ENCODE results near the gene LIMS1.
"Not testable (repeated sequence)": the region's sequence is repeated elsewhere in the genome, so short reads cannot be mapped to it uniquely, and the experiment has no call there.

The LIMS1 gene

DNA sequence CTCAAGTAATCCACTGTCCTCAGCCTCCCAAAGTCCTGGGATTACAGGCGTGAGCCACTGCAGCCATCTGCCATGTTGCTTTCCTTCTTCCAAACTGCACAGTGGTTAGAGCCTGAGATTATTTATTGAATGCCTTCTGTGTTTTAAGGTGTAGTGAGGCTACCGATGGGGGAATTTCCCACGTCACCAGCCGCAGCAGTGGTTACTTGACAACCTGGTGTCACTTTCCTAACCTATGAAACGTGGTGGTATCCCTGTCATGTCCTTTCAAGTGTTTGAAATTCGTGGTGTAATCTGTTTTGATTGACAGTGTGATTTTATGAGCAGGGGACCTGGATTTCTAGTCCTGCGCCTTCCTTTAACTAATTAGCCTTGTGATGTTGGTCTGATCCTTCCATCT, 124.3 kb downstream of the LIMS1 start:
- not testable (repeated sequence) for DNase-seq (ENCODE audit: low read depth in 1 of 2, low spot score in 1 of 2)

DNA sequence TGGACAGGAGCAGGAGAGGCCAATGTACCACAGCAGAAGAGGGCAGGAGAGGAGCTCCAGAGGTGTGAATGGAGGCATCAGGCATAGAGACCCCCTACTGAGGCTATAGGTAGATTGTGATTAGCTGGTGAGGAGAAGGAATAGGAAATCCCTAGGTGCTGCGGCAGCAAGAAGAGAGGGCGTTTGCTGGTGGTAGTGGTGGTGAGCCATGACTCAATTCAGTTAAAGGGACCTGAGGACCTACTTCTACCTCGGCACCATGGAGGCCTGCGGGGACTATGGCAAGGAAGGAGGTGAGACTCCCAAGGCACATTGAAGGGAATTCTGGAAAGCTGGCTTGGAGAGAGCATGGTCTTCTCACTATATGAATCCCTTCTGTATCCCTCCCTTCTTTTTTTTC, 127.2 kb downstream of the LIMS1 start:
- DNase-seq (ENCODE audit: low read depth in 1 of 2, low spot score in 1 of 2): not testable (repeated sequence)

DNA sequence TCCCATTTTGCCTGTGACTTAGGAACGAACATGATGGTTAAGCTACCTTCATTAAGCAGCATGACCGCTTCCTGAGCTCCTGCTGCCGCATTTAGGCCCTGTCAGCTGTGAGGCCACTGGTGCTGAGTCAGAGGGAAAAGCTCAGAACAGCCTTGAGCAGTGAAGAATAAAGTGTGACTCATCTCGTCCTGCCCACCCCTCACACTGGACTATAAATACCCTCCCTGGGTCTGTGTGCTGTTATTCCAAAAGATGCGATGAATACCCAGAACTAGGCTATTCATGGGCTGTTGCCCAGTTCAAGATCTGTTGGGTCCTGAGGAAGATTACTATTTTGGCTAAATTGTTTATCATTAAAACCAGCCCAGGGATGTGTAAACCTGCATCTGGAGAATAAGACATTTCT, 127.9 kb downstream of the LIMS1 start:
- DNase-seq (ENCODE audit: low read depth in 1 of 2, low spot score in 1 of 2): not testable (repeated sequence)

DNA sequence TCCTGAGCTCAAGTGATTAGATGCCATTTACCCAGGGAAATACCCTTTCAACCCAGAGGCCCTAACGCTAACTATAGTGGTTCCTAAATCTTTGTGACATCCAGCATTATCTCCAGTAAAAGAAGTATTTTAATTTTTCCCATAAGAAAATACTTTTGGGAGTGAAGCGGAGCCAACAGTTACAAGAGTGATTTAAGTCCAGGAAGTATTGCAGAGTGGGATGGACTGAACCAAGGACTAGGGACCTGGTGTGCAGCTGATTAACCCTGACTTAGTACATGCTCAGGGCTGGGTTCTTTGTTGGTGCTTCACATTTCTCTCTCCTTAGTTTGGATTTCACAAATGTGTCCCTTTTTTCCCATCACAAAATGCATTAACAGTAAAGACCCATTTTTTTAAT, 129.1 kb downstream of the LIMS1 start:
- DNase-seq (ENCODE audit: low read depth in 1 of 2, low spot score in 1 of 2): not testable (repeated sequence)

DNA sequence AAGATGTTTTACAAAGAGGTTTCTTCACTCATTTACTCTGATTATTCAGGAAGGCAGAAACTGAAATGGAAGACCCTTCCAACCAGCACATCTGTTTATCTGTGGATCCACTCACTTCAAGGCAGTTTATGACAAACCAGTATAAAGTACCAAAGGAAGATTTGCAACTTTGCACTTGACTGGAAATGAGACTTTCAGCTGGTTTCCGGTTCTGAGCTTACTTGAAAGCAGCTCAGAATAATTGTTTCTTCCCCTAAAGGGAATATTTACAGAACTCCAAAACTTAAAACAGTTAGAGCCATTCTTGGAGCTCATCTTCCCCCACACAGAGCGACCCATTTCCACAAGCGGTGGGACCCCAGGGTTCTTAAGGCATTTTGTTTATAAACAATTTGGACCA, 129.8 kb downstream of the LIMS1 start:
- not testable (repeated sequence) for DNase-seq (ENCODE audit: low read depth in 1 of 2, low spot score in 1 of 2)

DNA sequence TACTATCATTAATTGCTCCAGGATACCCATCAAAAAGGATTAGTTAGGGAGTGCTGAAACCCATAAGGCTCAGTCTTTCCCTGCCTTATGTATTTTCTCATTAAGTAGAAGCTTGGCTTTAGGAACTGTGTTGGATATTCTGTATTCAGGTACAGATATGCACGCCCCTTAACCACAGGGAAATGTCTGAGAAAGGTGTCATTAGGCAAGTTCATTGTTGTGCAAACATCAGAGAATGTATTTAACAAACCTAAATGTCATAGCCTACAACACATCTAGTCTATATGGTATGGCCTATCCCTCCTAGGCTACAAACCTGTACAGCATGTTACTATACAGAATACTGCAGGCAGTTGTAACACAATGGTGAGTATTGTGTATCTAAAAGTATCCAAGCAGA, 130.7 kb downstream of the LIMS1 start:
- DNase-seq (ENCODE audit: low read depth in 1 of 2, low spot score in 1 of 2): not testable (repeated sequence)

DNA sequence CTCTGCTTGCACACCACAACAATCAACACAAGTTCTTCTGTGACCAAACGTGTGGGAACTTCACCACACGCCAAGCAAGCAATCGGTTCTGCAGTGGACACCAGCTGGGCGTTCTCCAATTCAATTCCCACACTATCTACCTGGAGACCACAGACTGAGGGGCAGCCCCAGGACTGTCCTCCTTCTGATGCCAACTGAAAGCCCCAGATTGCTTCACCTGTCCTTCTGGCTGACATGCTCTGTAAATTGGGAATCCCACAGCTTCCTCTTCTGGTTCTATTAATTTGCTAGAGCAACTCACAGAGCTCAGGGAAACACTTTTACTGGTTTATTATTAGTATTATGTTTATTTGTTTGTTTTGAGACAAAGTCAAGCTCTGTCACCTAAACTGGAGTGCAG, 131.7 kb downstream of the LIMS1 start:
- not testable (repeated sequence) for DNase-seq (ENCODE audit: low read depth in 1 of 2, low spot score in 1 of 2)

DNA sequence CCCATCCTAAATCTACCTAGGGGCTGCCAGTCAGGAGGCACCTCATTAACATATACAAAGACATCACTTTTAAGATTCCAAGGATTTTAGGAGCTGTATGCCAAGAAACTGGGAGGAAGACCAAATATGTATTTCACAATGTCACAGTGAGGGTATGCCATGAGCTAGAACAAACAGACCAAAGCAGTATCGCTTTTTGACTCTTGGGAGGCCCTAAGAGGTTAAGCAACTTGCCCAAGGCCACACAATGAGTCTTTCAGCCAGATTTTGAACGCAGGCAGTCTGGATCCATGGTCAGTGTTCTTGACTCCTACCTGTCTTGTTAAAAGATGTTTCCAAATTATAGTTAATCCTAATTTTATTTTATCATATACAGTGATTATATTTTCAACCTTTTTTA, 132.9 kb downstream of the LIMS1 start:
- DNase-seq (ENCODE audit: low read depth in 1 of 2, low spot score in 1 of 2): not testable (repeated sequence)

DNA sequence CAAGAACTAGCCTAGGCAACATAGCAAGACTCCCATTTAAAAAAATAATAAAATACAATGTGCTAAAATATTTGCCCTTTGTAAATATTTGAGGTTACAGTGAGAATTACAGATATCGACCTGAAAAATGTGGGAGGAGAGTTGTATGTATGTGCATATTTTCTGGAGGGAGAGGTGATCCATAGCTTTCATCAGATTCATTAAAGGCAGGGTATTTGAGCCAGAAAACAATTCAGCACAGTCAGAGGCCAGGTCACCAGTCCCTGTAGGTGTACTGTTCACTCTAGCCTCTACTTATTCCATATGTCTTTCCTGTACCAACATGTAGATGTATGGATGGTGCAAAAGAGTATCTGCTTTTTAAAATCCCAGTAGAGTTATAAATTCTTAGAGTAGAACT, 136.0 kb downstream of the LIMS1 start:
- not testable (repeated sequence) for DNase-seq (ENCODE audit: low read depth in 1 of 2, low spot score in 1 of 2)

DNA sequence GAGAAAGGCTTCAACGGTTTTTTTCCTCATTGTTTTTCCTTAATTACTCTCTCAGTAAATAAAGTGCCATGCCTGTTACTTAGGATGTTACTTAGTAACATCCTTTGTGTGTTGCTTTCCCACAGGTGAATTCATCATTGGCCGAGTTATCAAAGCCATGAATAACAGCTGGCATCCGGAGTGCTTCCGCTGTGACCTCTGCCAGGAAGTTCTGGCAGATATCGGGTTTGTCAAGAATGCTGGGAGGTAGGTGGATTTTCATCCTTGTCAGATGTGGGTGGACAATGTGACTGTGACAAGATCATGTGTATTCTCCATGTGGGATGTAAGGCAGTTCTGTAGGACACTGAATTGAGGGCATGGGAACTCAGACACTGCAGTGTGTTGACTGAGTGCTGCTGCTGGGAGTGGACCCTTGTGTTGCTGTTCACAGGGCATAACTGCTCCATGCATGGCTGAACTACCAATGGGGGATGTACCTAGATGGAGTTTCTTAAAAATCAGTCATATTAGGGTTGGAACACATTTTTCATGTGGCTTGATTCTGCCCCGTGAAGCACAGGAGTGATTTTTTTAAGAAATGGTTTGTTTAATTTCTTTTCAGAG, 138.0 kb downstream of the LIMS1 start:
- not testable (repeated sequence) for DNase-seq (ENCODE audit: low read depth in 1 of 2, low spot score in 1 of 2)

DNA sequence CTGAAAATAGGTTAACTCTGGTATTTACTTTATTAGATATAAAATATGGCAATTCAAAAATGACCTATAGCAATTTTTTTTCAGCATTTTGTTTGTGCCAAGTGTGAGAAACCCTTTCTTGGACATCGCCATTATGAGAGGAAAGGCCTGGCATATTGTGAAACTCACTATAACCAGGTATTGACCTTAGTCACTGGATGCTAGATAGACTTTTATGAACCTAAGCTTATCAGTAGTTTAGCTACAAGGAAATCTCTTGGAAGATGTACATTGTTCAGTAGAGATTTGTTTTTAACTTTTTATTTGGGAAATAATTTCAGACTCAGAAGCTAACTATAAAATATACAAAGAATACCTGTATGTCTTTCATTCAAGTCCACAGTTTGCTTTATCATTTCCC, 142.3 kb downstream of the LIMS1 start:
- DNase-seq (ENCODE audit: low read depth in 1 of 2, low spot score in 1 of 2): not testable (repeated sequence)

DNA sequence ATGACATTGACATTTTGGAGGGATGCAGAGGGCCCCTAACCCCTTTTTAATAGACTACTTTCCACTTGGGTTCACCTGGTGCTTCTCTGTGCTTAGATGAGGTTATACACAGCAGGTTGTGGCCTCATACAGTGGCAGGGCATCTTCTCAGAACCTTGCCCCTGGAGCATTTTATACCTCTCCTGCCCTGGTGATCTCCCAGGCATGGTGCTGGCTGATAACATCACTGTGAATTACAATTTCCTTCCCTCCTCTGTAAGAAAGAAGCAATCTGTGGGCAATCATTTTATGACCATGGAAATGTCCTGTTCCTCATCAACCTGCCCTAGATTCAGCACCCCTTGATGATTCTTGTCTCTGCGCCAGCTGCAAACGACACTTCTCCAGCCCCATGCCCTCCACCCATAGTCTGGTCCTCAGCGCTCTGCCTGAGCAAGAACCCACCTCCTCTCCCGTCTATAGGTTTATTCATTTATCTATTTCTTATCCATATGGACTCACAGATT, 143.0 kb downstream of the LIMS1 start:
- DNase-seq (ENCODE audit: low read depth in 1 of 2, low spot score in 1 of 2): not testable (repeated sequence)

DNA sequence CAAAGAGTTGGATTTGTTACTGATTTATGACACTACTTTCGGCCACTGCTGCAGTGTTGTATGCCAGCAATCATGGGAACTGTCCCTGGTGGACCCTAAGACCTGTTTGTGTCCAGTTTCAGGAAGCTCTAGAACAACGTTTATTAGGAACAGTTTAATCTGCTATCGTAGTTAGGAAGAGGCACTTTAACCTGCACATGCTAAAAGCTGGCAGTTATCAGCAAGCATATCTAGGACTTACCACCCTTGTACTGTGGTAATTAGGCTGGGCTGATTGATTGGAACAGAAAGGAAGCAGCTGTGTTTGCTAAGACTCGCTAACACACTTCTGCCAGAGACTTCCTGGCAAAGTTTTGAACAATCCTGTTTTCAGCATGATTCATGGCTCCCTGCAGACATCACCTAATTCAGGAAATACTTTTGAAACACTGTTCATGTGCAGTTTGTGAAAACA, 144.0 kb downstream of the LIMS1 start:
- not testable (repeated sequence) for DNase-seq (ENCODE audit: low read depth in 1 of 2, low spot score in 1 of 2)

DNA sequence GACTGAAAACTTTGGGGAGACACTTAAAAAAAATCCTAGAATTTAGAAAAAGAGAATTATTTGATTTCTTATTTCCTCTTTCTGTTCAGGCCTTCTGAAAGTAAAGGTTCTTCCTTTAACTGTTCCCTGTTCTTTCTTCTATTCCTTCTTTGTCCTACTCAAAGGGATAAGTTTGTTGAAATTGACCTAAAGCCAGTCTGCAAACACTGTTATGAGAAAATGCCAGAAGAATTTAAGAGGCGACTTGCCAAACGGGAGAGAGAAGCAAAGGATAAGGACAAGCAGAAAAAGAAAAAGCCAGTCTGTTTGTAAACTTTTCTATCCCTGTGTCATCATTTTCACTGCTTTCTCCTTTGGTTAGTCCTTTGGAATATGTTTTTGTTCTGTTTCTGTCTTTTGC, 146.5 kb downstream of the LIMS1 start:
- not testable (repeated sequence) for DNase-seq (ENCODE audit: low read depth in 1 of 2, low spot score in 1 of 2)

DNA sequence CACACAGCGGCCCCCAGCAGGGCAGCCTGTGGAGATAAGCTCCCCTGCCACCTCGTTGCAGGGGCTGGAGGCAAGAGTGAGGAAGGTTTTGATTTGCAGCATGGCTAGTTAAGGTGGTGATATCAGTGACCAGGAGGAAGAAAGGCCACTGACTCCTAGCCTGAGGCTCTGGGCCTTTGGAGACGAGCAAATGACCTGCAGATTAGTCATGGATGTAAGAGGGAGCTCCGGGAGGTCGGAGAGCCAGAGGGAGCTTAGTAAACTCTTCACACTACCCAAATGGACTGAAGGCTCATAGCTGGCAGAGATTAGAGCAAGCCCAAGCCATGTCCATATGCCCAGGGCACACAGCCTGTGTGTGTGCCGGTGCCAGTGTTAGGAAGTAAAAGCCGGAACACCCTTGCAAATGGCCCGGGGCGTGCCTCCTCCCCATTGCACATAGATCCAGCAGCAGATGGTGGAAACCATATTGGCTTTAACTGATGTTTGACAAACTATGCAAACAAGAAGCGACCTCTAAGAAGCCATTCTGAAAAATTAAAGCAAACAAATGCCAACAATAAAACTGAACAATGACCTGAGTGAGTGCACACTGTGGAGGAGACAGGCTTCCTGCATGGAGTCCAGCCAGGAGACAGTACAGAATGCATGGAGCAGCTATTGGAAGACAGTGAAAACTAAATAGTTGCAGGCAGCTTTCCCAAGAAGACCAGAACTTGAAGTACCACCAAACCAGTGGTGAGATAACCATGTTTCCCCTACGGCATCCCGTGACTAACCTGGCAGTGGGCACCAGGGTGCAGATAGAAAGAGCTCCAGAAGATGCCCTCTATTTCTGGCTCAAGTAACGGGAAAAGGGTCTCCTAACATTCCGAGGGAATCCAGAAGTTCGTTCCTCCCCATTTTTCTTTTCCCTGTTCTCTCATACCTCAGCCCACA, 154.8 kb downstream of the LIMS1 start:
- not testable (repeated sequence) for DNase-seq (ENCODE audit: low read depth in 1 of 2, low spot score in 1 of 2)

DNA sequence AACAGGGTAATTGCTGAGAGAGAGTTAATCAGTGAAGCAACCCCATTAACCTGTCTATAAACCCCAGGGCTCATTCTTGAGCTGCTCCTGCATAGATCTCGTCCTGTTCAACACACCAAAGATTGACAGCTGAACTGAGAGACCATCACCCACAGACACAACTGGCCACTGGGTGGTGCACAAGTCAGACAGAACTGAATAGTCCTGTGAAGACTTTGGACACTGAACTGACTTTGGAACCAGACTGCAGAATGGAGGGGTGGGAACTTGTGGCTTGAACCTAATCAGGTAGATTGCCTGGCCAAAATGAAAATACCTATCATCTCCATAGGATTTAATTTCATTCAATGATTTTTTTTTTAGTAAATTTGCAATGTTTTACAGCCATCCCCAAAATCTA, 155.7 kb downstream of the LIMS1 start:
- DNase-seq (ENCODE audit: low read depth in 1 of 2, low spot score in 1 of 2): not testable (repeated sequence)

DNA sequence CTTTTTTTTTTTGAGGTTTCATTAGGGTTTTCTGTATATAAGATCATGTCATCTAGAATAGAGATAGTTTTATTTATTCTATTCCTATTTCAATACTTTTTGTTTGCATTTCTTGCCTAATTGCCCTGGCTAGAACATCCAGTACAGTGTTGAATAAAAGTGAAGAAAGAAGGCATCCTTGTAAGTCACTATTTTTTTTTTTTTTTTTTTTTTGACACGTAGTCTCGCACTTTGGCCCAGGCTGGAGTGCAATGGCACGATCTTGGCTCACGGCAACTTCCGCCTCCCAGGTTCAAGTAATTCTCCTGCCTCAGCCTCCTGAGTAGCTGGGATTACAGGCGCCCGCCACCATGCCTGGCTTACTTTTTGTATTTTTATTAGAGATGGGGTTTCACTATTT, 157.2 kb downstream of the LIMS1 start:
- DNase-seq (ENCODE audit: low read depth in 1 of 2, low spot score in 1 of 2): no peak

DNA sequence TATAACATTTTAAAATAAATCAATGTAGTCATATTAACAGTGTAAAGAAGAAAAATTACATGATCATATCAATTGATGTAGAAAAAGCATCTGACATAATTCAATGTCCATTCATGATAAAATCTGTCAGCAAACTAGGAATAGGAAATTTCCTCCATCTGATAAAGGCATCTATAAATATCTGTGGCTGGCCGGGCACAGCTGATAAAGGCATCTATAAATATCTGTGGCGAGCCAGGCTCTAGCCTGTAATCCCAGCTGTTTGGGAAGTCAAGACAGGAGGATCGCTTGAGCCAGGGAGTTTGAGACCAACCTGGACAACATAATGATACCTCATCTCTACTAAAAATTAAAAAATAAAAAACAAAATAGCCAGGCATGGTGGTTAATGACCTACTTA, 166.9 kb downstream of the LIMS1 start:
- DNase-seq (ENCODE audit: low read depth in 1 of 2, low spot score in 1 of 2): no peak

DNA sequence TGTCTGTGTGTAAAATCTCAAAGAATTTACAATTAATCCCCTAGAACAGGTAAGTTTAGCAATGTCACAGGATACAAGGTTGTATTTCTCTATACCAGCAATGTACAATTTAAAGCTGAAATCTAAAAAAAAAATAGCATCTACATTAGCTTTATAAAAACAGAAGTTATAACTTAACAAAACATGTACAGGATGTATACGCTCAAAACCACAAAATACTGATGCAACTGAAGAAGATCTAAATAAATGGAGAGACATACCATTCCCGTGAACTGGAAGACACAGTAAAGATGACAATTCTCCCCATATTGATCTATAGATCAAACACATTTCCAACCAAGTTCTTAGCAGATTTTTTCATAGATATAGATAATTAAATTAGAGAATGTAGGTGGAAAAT, 167.5 kb downstream of the LIMS1 start:
- no peak for DNase-seq (ENCODE audit: low read depth in 1 of 2, low spot score in 1 of 2)

DNA sequence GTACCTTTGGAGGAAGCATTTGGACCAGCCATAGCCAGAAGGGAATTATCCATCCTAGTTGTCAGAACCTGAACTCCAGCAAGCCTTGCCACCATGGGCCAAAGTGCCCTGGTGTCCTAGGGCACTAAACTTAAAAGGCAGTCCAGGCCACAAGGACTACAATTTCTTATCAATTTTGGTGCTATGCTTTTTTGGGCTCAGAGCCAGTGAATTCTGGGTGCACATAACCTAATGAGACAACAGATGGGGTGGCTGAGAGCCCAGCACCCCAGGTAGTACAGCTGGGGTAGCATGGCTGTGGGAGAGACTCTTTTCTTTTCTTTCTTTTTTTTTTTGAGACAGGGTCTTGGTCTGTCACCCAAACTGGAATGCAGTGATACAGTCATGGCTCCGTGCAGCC, 170.6 kb downstream of the LIMS1 start:
- no peak for DNase-seq (ENCODE audit: low read depth in 1 of 2, low spot score in 1 of 2)

DNA sequence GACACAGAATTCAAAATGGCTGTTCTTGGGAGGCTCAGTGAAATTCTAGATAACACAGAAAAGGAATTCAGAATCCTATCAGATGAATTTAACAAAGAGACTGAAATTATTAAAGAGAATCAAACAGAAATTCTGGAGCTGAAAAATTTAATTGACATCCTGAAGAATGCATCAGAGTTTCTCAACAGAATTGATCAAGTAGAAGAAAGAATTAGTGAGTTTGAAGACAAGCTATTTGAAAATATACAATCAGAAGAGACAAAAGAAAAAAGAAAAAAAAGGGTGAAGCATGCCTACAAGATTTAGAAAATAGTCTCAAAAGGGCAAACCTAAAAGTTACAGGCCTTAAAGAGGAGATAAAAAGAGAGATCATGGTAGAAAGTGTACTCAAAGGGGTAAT, 173.0 kb downstream of the LIMS1 start:
- DNase-seq (ENCODE audit: low read depth in 1 of 2, low spot score in 1 of 2): no peak

DNA sequence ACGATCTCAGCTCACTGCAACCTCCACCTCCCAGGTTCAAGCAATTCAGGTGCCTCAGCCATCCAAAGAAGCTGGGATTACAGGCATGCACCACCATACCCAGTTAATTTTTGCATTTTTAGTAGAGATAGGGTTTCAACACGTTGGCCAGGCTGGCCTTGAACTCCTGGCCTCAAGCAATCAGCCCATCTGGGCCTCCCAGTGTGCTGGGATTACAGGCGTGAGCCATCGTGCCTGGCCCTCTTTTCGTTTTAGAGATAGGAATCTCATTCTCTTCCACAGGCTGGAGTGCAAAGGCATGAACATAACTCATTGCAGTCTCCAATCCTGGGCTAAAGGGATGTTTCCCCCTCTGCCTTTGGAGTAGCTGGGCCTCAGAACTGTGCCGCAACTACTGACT, 182.7 kb downstream of the LIMS1 start:
- DNase-seq (ENCODE audit: low read depth in 1 of 2, low spot score in 1 of 2): not testable (repeated sequence)
